Hepatocyte (in vitro differentiated cells): Measurements from ENCODE around the gene PSMA7.

Experiments
- EZH2 ChIP-seq: fragments of 200-600 bp; sonication (generic); IDR thresholded peaks from 2 replicates; pipeline ENCODE4 v1.6.1; 2016; ENCODE audit warnings: antibody characterized with exemption, mild to moderate bottlenecking, borderline replicate concordance
- EZH2phosphoT487 ChIP-seq: fragments of 200-600 bp; sonication (generic); IDR thresholded peaks from one replicate; pipeline ENCODE4 v1.6.1; 2018; ENCODE audit warnings: antibody characterized with exemption, mild to moderate bottlenecking, low read depth, moderate library complexity; ENCODE audit not compliant: unreplicated experiment, severe bottlenecking
- TF ChIP-seq, protein P1 (sequence below): fragments of 200-600 bp; sonication (generic); IDR thresholded peaks from 2 replicates; pipeline ENCODE4 v1.5.1; 2016; ENCODE audit warnings: antibody characterized with exemption, mild to moderate bottlenecking; ENCODE audit not compliant: poor library complexity

DNA sequence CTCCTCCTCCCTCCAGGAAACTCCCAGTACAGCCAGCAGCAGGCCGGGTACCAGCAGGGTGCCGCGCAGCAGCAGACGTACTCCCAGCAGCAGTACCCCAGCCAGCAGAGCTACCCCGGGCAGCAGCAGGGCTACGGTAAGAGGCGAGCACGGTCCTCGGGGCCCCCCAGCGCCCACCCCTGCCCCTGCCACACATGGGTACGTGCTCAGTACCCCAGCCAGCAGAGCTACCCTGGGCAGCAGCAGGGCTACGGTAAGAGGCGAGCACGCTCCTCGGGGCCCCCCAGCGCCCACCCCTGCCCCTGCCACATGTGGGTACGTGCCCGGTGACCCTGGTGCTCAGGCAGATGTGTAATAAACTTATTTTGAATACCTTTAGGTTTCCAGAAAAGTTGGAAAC lies 29.5 kb upstream of the PSMA7 start:
- TF ChIP-seq, protein P1, sequence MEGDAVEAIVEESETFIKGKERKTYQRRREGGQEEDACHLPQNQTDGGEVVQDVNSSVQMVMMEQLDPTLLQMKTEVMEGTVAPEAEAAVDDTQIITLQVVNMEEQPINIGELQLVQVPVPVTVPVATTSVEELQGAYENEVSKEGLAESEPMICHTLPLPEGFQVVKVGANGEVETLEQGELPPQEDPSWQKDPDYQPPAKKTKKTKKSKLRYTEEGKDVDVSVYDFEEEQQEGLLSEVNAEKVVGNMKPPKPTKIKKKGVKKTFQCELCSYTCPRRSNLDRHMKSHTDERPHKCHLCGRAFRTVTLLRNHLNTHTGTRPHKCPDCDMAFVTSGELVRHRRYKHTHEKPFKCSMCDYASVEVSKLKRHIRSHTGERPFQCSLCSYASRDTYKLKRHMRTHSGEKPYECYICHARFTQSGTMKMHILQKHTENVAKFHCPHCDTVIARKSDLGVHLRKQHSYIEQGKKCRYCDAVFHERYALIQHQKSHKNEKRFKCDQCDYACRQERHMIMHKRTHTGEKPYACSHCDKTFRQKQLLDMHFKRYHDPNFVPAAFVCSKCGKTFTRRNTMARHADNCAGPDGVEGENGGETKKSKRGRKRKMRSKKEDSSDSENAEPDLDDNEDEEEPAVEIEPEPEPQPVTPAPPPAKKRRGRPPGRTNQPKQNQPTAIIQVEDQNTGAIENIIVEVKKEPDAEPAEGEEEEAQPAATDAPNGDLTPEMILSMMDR: no peak
- TF ChIP-seq EZH2: no peak
- TF ChIP-seq EZH2phosphoT487: no peak
